HG03045 (cell line): Measurements from ENCODE around the gene RANBP10.
"Not testable (repeated sequence)": the region's sequence is repeated elsewhere in the genome, so short reads cannot be mapped to it uniquely, and the experiment has no call there.

Source experiments
- ATAC-seq: cut with Tn5 transposase; IDR thresholded peaks from one replicate; pipeline ENCODE4 v1.9.1; 2021; ENCODE audit warnings: mild to moderate bottlenecking, moderate library complexity; ENCODE audit not compliant: unreplicated experiment

The RANBP10 gene

GRCh38 chr16:67719048-67719777, 87.1 kb downstream of the RANBP10 start, which contains the start of gene GFOD2:
GFOD2 (minus strand) TSS chr16:67719316; CDS start chr16:67685715, 33,601 bp downstream.
- ATAC-seq, result peak; percentile 82

GRCh38 chr16:67718668-67719047, 87.7 kb downstream of the RANBP10 start:
- no peak for ATAC-seq

GRCh38 chr16:67716097-67716496, 90.3 kb downstream of the RANBP10 start:
- ATAC-seq, result no peak

DNA sequence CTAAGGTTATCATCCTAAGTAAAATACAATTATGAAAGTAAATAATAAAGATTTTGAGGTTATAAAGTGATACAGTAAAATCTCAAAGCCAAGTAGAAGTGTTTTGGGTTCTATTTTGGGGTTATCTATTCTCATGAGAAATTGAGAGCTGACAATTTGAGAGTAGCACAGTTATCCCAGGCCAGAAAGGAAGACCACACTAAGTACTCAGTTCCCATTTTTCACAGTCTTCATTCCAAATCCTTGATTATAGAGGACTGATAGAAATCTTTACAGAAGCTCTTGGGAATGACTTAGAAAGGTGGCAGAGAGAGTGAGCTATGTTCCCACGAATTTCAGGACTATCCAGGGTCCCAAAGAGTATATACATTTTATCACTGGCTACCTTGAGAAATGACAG, 91.8 kb downstream of the RANBP10 start:
- ATAC-seq, result no peak

DNA sequence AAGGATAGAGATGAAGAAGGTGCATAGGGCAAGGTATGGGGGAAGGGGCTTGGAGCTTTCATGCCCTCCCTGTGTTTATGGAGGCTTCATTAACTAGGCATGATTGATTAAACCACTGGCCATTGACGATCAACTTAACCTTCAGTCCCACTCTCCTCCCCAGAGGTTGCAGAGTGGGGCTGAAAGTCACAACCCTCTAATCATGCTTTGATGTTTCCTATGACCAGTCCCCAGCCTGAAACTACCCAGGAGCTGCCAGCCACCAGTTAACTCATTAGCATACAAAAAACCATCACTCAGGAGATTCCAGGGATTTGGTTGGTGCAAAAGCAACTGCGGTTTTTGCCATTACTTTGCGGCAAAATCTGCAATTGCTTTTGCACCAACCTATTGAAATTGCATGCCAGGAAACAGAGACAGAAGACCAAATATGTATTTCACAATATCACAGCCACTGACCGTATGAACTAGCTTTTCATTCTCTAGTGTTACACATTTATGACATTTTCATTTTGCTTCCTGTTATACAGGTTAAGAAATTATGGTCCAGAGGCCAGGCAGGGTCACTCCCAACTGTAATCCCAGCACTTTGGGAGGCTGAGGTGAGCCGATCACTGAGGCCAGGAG, 92.6 kb downstream of the RANBP10 start:
- no peak for ATAC-seq

DNA sequence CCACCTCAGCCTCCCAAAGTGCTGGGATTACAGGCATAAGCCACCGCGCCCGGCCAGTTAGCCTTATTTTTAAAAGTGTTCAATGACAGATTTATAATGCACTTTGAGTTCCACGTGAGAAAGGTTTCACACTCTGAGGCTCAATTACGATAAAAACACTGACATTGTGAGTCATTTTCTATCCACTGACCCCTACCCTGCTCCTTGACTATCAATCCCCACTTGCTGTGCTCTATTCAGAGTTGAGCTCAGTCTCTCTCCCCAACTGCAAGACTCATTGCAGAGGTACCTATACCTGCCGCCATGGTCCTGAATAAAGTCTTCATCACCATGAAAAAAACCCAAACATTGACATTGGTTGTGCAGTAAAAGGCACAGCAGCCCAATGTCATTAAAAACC, 95.8 kb downstream of the RANBP10 start:
- no peak for ATAC-seq

GRCh38 chr16:67709050-67709449, 97.3 kb downstream of the RANBP10 start:
- ATAC-seq, result no peak

GRCh38 chr16:67708368-67708771, 98.0 kb downstream of the RANBP10 start:
- ATAC-seq, result no peak

DNA sequence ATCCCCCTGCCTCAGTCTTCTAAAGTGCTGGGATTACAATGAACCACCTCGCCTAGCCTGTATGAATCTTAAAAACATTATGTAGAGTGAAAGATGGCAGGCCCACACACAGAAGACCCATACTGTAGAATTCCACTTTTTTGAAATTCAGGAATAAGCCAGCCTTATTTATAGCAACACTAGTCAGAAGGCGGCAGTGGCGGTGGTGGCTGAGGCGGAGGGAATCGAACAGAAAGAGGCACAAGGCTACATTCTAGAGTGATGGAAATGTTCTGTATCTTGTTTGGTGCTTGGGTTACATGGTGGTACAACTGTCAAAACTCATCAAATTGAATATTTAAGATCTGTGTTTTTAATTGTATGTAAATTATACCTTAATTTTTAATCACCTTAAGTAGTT, 98.6 kb downstream of the RANBP10 start:
- no peak for ATAC-seq

DNA sequence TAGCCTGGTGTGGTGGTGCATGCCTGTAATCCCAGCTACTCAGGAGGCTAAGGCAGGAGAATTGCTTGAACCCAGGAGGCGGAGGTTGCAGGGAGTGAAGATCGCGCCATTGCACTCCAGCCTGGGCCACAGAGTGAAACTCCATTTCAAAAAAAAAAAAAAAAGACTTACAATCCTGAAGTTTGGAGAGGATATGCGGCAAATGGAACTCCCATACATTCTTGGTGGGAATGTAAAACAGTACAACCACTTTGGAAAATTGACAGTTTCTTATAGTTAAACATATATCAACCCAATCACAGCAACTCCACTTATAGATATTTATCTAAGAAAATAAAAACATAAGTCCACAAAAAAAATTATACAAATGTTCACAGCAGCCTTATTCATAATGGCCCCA, 99.2 kb downstream of the RANBP10 start:
- no peak for ATAC-seq

GRCh38 chr16:67704110-67704509, 102.2 kb downstream of the RANBP10 start:
- ATAC-seq, result no peak

DNA sequence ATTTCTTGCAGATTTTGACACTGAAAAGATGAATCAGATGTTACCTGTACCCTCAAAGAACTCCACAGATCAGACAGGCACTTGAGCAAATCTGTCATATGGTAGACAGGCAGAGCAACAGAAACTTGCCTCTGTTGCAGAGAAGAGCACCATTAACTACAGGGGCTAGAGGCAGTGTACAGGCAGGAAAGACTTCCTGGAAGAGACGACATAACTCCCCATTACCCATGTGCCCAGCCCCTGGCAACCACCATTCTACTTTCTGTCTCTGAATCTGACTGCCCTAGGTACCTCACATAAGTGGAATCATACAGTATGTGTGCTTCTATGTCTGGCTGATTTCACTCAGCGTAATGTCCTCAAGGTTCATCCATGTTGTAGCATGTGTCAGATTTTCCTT, 102.7 kb downstream of the RANBP10 start:
- no peak for ATAC-seq

DNA sequence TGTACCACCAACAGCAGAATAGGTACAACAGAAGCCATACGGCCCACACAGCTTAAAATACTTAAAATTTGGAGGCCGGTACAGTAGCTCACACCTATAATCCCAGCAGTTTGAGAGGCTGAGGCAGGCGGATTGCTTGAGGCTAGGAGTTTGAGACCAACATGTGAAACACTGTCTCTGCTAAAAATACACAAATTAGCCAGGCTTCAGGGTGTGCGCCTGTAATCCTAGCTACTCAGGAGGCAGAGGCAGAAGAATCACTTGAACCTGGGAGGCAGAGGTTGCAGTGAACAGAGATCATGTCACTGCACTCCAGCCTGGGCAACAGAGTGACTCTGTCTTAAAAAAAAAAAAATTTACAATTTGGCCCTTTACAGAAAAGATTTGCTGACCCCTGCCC, 104.2 kb downstream of the RANBP10 start:
- ATAC-seq, result no peak

DNA sequence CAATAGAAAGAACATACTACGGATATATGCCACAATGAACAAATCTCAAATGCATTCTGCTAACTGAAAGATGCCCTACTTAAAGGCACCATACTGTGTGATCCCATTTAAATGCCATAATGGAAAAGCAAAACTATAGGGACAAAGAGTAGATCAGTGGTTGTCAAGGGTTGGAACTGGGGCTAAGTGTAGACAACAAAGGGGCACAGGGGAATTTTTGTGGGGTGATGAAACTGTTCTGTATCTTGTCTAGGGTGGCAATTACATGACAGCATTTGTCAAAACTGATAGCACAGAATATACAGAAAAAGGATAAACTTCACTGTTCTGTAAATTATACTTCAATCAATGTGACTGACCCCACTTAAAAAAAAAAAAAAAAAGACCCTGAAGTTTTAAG, 104.9 kb downstream of the RANBP10 start:
- ATAC-seq, result no peak

DNA sequence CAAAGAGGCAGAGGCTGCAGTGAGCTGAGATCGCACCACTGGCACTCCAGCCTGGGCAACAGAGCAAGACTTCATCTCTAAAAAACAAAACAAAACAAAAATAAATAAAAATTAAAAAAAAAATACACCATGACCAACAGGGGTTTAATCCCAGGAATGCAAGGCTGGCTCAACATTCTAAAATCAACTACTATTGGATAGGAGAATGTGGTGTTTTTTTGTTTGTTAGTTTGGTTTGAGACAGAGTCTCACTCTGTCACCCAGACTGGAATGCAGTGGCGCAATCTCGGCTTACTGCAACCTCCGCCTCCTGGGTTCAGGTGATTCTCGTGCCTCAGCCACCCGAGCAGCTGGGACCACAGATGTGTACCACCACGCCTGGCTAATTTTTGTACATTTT, 107.1 kb downstream of the RANBP10 start:
- ATAC-seq, result no peak

DNA sequence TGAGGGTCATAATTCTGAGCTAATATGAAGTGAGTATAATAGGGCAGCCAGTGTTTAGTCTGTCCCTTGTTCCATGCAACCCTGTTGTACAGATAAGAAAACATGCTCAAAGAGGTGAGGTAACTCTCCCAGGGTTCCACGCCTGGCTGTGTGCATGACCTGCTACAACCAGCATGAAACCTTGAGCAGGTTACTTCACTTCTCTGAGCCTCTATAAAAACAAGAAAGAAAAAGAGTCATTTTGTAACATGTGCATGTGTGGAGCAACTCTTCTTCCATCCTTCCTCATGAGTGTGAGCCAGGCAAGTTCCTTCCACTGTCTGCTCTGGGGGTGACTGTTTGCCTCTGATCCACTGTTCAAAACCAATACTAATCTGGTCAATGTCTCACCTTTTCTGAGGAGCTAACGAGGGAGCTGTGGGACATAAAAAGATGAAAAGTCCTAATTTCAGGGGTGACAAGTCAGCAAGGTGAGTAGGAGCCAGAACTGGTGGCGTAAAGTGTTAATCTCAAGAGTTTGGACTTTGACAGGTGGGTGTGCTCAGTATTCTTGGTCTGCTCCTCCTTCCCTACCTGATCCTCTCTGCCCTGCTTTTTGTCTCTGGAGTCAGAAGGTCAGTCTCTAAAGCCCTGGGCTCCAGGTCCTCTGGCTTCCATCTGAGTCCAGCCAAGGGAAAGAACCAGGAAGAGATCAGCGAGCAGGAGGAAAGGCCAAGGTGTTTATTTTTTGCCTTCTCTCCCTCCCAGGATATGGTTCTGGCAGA, 108.8 kb downstream of the RANBP10 start:
- ATAC-seq, result no peak

GRCh38 chr16:67694611-67695010, 111.7 kb downstream of the RANBP10 start:
- no peak for ATAC-seq

DNA sequence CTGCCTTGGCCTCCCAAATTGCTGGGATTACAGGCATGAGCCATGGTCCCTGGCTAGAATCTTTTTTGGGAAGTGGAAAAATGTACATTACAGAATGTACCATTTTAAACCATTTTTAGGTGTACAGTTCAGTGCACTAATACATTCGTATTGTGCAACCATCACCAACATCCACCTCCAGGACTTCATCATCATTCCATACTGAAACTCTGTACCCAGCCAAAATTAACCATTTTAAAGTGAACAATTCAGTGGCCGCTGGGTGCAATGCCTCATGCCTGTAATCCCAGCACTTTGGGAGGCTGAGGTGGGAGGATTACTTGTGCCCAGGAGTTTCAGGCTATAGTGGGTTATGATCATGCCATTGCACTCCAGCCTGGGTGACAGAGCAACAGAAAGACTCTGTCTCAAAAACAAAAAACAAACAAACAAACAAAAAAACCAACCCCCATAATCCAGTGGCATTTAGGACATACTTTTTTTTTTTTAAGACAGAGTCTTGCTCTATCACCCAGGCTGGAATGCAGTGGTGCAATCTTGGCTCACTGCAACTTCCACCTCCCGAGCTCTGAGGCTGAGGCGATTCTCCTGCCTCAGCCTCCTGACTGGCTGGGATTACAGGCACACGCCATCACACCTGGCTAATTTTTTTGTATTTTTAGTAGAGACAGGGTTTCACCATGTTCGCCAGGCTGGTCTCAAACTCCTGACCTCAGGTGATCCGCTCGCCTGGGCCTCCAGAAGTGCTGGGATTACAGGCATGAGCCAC, 112.7 kb downstream of the RANBP10 start:
- ATAC-seq, result not testable (repeated sequence)

GRCh38 chr16:67685388-67686112, 120.8 kb downstream of the RANBP10 start:
- no peak for ATAC-seq

DNA sequence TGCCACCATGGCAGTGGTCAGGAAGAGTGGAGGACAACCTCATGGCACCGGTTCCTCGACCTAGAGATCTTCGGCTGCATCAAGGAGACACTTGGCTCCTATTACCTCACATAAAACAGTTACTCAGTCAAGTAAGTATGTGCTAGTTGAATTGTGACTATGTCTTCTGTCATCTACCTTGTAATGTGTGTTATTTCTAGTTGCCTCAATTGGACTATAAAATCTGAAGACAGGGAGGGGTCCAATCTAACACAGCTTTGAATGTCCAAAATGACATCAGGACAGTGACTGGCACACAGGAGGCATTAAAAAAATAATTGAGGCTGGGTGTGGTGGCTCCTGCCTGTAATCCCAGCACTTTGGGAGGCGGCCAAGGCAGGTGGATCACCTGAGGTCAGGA, 122.6 kb downstream of the RANBP10 start:
- ATAC-seq, result no peak
